HG03097 (cell line): ENCODE data around the gene C1orf141.
"Not testable (repeated sequence)": the region's sequence is repeated elsewhere in the genome, so short reads cannot be mapped to it uniquely, and the experiment has no call there.

Experiments used
- ATAC-seq: cut with Tn5 transposase; IDR thresholded peaks from one replicate; pipeline ENCODE4 v1.9.1; 2021; ENCODE audit not compliant: unreplicated experiment, low FRiP score

Gene C1orf141

GRCh38 chr1:67134695-67135094 lies at the start of gene C1orf141:
C1orf141 (minus strand) TSS chr1:67134970; CDS start chr1:67127240, 7,730 bp downstream.
- no peak for ATAC-seq

DNA sequence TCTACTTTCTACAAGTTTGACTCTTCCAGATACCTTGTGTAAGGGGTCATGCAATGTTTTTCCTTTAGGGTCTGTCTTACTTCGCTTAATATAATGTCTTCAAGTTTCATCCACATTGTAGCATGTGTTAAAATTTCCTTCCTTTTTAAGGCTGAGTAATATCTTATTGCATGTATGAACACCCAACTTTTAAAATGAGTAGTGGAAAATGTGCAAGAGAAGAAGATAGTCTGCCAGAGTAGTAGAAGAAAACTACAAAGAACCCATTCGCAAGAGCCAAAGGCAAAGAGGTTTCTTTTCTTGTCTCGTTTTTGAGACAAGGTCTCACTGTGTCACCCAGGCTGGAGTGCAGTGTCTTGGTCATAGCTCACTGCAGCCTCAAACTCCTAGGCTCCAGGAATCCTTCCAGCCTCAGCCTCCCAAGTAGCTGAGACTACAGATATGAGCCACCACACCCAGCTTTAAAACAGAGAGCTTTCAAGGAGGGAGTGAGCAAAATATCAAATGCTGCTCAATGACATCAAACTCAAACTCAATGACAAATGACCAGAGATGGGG lies 40.8 kb upstream of the C1orf141 start:
- ATAC-seq, result no peak

DNA sequence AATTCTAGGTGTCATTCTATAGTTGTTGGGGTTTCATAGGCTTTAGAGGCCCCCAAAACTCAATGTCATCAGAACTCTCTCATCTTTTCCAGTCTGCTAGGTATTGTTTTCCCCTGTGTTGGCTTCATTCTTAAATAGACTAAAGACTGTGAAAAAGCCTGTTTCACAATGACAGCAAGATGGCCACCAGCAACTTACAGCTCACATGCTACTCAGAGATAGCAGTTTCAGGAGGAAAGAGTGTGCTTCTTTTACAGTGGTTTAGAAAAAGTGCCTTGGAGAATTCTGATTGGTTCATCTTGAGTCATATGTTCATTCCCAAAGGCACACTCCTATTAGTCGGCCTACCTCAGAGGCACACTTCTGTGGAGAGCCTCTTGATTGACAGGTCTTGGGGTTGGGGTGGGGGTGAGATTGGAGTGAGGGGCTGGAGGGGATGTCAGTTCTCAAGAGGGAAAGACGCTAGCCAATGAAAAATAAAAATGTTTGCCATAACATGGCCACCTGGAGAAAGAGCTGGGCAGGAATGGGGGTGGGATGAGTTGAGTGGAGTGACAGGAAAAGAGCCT lies 40.0 kb upstream of the C1orf141 start:
- ATAC-seq, result no peak

- no peak for ATAC-seq
These were observed 39.2 kb upstream of the C1orf141 start for GRCh38 chr1:67173988-67174387.

DNA sequence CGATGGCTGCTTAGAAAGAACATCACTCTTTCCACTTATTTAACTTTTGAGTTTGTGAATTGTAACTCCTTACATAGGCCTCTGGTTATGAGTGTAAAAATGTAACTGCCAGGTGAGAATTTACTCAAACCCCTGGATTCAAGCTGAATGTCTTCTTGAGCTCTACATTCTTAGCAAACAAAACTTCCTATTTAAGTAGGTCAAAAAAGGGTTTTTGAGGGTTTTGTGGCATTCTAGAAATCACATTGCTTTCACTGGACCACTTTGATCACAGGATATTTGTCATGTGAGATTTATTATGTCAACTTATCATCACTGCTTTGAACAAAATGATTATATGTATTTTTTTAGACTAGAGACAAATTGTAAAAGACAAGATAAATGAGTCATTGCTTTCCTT lies 37.2 kb upstream of the C1orf141 start:
- no peak for ATAC-seq

DNA sequence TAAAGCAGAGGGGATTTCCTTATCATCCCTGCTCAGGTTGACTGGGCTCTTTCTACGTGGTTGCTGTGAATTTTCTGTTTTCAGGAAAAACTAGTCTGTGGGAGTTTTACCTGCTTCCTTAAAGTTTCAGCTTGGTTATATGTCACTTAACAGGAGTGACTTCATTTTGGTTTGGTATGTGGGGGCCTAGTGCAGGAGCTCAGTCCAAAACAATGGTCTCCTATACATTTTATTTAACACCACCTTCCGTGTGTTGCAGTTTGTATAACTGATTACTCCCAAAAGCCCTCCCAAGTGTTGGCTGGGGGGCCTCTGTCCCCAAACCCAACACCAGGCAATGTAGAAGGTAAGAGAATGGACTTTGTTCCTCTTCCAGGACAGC lies 36.8 kb upstream of the C1orf141 start:
- ATAC-seq, result no peak

- ATAC-seq, result no peak
These were observed 36.2 kb upstream of the C1orf141 start for GRCh38 chr1:67170751-67171573.

- no peak for ATAC-seq
These were observed 35.2 kb upstream of the C1orf141 start for GRCh38 chr1:67169932-67170331.

DNA sequence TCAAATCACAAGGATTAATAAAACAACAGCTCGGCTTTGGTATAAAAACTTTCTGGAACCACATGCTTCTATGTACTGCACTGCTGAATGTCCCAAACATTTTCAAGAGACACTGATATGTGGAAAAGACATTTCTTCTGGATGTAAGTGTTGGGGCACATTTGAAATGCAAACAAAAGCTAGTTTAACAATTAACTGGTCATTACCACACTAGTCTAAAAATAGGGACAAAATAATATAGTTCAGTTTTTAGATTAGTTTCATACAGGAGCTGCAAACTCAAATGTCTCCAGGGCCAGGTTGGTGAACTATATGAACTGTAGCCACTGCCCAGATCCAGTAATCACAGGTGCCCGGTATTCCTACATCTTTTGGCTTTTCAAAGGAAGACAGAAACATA lies 34.7 kb upstream of the C1orf141 start:
- peak; percentile 36 for ATAC-seq

DNA sequence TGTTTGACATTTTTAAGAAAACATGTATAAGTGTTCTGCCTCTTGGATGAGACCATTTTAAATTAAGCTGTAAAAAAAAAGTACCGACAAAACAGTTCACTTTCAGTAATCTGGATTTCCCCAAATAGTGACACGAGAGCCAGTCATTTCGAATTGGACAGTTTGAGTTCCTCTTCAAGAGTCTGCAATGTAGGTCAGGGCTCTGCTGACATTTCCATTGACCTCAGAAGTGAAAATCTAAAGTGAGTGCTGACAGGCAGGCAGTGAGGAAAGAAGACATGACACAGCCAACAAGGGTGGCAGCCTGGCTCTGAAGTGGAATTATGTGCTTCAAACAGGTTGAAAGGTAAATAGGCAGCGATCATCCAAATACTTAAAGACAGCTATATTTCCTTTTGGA lies 31.4 kb upstream of the C1orf141 start, which contains the start of gene IL23R:
Gene IL23R (plus strand): TSS at position 259 of the 400 bp plus-strand sequence. CDS start 1,667 bp downstream, outside the sequence.
- ATAC-seq, result peak; percentile 62

DNA sequence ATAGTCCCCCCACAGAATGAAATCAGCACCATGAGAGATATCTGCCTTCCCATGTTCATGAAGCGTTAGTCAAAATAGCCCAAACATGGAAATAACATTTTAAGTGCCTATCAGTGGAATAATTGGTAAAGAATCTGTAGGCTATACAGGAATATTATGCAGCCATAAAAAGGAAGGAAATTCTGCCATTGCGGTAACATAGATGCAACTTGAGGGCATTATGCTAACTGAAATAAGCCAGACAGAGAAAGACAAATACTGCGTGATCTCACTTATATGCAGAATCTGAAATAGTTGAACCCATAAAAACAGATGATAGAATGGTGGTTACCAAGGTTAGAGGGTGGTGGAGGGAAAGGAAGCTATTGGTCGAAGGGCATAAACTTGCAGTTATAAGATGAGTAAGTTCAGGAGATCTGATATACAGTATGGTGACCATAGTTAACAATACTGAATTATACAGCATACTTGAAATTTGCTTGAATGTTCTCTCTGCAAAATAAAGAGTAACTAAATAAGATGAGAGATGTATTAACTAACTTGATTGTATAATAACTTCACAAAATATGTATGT lies 30.8 kb upstream of the C1orf141 start:
- ATAC-seq, result no peak

GRCh38 chr1:67162954-67163353 lies 28.2 kb upstream of the C1orf141 start:
- no peak for ATAC-seq

DNA sequence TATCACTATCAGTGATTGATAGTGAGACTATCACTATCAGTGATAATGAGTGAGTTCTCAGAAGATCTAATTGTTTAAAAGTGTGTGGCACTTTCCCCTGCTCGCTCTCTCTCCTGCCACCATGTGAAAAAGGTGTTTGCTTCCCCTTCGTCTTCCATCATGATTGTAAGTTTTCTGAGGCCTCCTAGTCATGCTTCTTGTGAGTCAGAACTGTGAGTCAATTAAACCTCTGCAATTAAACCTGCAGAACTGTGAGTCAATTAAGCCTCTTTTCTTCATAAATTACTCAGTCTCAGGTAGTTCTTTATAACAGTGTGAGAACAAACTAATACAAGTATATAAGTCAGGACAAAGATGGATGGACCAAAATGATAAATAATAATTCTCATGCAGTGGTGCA lies 24.5 kb upstream of the C1orf141 start:
- ATAC-seq, result no peak

- no peak for ATAC-seq
These were observed 23.6 kb upstream of the C1orf141 start for GRCh38 chr1:67158401-67158800.

DNA sequence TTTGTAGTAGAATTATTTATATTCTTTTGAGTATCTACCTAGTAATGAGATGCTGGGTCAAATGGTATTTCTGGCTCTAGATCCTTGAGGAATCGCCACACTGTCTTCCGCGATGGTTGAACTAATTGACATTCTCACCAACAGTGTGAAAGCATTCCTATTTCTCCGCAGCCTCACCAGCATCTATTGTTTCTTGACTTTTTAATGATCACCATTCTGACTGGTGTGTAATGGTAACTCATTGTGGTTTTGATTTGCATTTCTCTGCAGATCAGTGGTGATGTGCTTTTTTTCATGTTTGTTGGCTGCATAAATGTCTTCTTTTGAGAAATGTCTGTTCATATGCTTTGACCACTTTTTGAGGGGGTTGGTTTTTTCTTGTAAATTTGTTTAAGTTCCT lies 16.2 kb upstream of the C1orf141 start:
- no peak for ATAC-seq

- peak; percentile 77 for ATAC-seq
These were observed 14.5 kb upstream of the C1orf141 start for GRCh38 chr1:67149179-67149770.

- ATAC-seq, result peak; percentile 26
These were observed 13.9 kb upstream of the C1orf141 start for GRCh38 chr1:67148516-67149178.

- ATAC-seq, result not testable (repeated sequence)
These were observed 13.2 kb upstream of the C1orf141 start for GRCh38 chr1:67147973-67148372.

DNA sequence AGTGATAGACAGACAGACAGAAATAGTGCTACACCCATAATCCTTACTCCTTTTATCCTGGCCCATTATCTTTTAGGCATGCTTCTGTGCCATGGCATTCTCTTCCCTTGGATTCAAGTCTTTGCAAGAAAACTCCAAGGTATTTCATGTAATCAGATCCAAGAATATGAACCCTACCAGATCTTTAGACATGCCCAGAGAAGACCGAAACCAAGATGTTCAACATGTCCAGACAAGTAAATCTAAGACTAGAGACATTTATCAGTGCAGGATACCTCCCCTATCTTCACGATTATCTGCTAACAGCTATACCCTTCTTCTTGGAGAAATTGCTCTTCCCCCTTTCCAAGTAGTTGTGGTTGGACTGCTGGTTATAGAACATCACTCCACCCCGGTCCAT lies 11.8 kb upstream of the C1orf141 start:
- ATAC-seq, result no peak

GRCh38 chr1:67146101-67146500 lies 11.3 kb upstream of the C1orf141 start:
- ATAC-seq, result no peak

DNA sequence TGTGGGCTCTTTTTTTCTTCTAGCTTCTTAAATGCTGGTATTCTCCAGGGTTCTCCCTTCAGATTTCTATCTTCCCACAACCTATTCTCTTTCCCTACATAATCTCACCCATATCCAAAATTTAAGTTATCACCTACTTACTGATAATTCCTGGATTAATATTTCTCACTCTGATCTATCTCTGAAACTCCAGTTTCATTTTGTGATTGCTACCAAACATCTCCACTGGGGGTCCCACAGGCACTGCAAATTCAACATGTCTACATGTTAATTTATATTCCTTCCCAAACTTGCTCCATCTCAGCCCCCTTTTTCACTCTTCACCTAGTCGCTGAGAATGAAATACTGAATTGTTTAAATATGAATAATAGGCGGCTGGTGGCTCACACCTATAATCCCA lies 9.9 kb upstream of the C1orf141 start:
- no peak for ATAC-seq
